Measurements from ENCODE around the gene TSPAN2. TPM values are rescaled to one million over a fixed set of nuclear protein-coding genes. Genes with fewer than 3 reads are reported as not detected.

The TSPAN2 gene
- polyA plus RNA-seq, 1 of the 3 experiments (the other 2 are of a cell fraction), result 0.23 TPM

- peak overlapping the region; percentile 48; the same call in 1 of the 2 replicates for H2AFZ ChIP-seq (ENCODE audit: low read depth)
- no peaks in the 10 kb centered on the region for H3K27me3 ChIP-seq (ENCODE audit: insufficient read depth)
- POLR2A ChIA-PET, result no interaction called here
- no peaks in the 10 kb centered on the region for H3K9me2 ChIP-seq
- no peaks in the 10 kb centered on the region for H3K36me3 ChIP-seq (replicated peaks in 1 of 2; ENCODE audit: control insufficient read depth in 1 of 2, insufficient read depth in 2 of 2, low read length in 1 of 2)
- peaks cover 4% of the 10 kb centered on the region; the same call in 1 of the 2 replicates for H3K9me3 ChIP-seq
- WGBS (ENCODE audit: low lambda C conversion rate), result 75% methylated on average over 6 of the region's 6 CpGs
- H3K79me2 ChIP-seq (ENCODE audit: insufficient read depth), result no peaks in the 10 kb centered on the region
- CTCF ChIA-PET, result interaction anchor here (0.6 to 1.0 kb wide), 3 partner anchors 64 to 1397 kb away, joined by 3 read pairs; no protein-coding TSS in a partner anchor
- H3K9ac ChIP-seq, result no peak overlapping the region
- no peak overlapping the region for H3K4me2 ChIP-seq
- no peak for TF ChIP-seq MEF2A (IDR thresholded peaks at IDR 0.05; ENCODE audit: borderline replicate concordance, low read depth)
- no peak for TF ChIP-seq IRF3 (IDR thresholded peaks at IDR 0.05; ENCODE audit: low read depth, low read length)
- TF ChIP-seq TAF1 (IDR thresholded peaks at IDR 0.05; ENCODE audit: borderline replicate concordance, low read depth, low read length), result no peak
- TF ChIP-seq SMC3 (IDR thresholded peaks at IDR 0.05; ENCODE audit: low read depth, low read length), result no peak
- no peak for TF ChIP-seq SIN3A (IDR thresholded peaks at IDR 0.05; ENCODE audit: borderline replicate concordance, low read depth, low read length)
- no peak for TF ChIP-seq EP300 (IDR thresholded peaks at IDR 0.05; ENCODE audit: borderline replicate concordance in 1 of 2, low read depth in 1 of 2, low read length in 1 of 2)
- no peak for TF ChIP-seq JUND (IDR thresholded peaks at IDR 0.05)
- TF ChIP-seq MXI1 (IDR thresholded peaks at IDR 0.05; ENCODE audit: low read depth, low read length), result no peak
- no peak for TF ChIP-seq RAD21 (IDR thresholded peaks at IDR 0.05; ENCODE audit: low read length)
- no peak for TF ChIP-seq EZH2phosphoT487 (IDR thresholded peaks at IDR 0.05; ENCODE audit: borderline replicate concordance, low read depth)
- TF ChIP-seq NRF1 (IDR thresholded peaks at IDR 0.05; ENCODE audit: low read depth, low read length), result no peak
- TF ChIP-seq FOXM1 (IDR thresholded peaks at IDR 0.05; ENCODE audit: low read depth), result no peak
- TF ChIP-seq GABPA (IDR thresholded peaks at IDR 0.05; ENCODE audit: low read depth), result no peak
- no peaks in the 10 kb centered on the region for H4K20me1 ChIP-seq (ENCODE audit: insufficient read depth)
- H3K4me3 ChIP-seq (ENCODE audit: low read depth in 2 of 2, low read length in 1 of 2), result no peak overlapping the region
- H3K4me1 ChIP-seq (ENCODE audit: control insufficient read depth in 1 of 2, insufficient read depth in 2 of 2, low read depth in 1 of 2, low read length in 1 of 2), result peaks cover 7 to 9% of the 10 kb centered on the region in 2 experiments; a peak in 1 of 4 replicates
- DNase-seq, result no peak
- H3K27ac ChIP-seq (ENCODE audit: low read depth in 2 of 2, low read length in 1 of 2), result no peak overlapping the region
- no peaks in the 10 kb centered on the region for H3F3A ChIP-seq (replicated peaks; ENCODE audit: insufficient read depth)
These were observed 26.3 kb upstream of the TSPAN2 start for GRCh38 chr1:115115521-115116161.

- Histone ChIP-seq H3K9me3 (no peaks in the 10 kb centered on the region), H3K36me3 (replicated peaks in 1 of 2; ENCODE audit: control insufficient read depth in 1 of 2, insufficient read depth in 2 of 2, low read length in 1 of 2) (no peaks in the 10 kb centered on the region), H3K27ac (ENCODE audit: low read depth in 2 of 2, low read length in 1 of 2) (peak overlapping the region in 1 of 2 experiments; percentile 16; a peak in 2 of 4 replicates), H3K9me2 (no peaks in the 10 kb centered on the region), H3K27me3 (ENCODE audit: insufficient read depth) (no peaks in the 10 kb centered on the region), H3K79me2 (ENCODE audit: insufficient read depth) (no peaks in the 10 kb centered on the region), H3K4me2 (peak overlapping the region; percentile 10; the same call in 1 of the 2 replicates), H3K4me3 (ENCODE audit: low read depth in 2 of 2, low read length in 1 of 2) (no peak overlapping the region), H3K4me1 (ENCODE audit: control insufficient read depth in 1 of 2, insufficient read depth in 2 of 2, low read depth in 1 of 2, low read length in 1 of 2) (peaks cover 7 to 9% of the 10 kb centered on the region in 2 experiments; a peak in 1 of 4 replicates), H2AFZ (ENCODE audit: low read depth) (peak overlapping the region; percentile 50; the same call in 1 of the 2 replicates), H3K9ac (no peak overlapping the region), H3F3A (replicated peaks; ENCODE audit: insufficient read depth) (no peaks in the 10 kb centered on the region), H4K20me1 (ENCODE audit: insufficient read depth) (no peaks in the 10 kb centered on the region)
- 33% methylated on average over 3 of the region's 3 CpGs for WGBS (ENCODE audit: low lambda C conversion rate)
- DNase-seq, result peak; percentile 60
- TF ChIP-seq TCF12 (IDR thresholded peaks at IDR 0.05) (peak; percentile 38; the same call in 1 of the 2 replicates), RCOR1 (IDR thresholded peaks at IDR 0.05; ENCODE audit: low read length) (no peak), YY1 (IDR thresholded peaks at IDR 0.05; ENCODE audit: low read depth) (no peak), RAD21 (IDR thresholded peaks at IDR 0.05; ENCODE audit: low read length) (0 out of 2 replicates have a peak, but pooled peaks have one; percentile 5), NRF1 (IDR thresholded peaks at IDR 0.05; ENCODE audit: low read depth, low read length) (no peak), NFIC (IDR thresholded peaks at IDR 0.05; ENCODE audit: borderline replicate concordance) (peak; percentile 50; the same call in 1 of the 2 replicates), IRF3 (IDR thresholded peaks at IDR 0.05; ENCODE audit: low read depth, low read length) (no peak)
- ChIA-PET CTCF (interaction anchor here (0.8 to 4.3 kb wide), 13 partner anchors 9 to 767 kb away, joined by 3 to 53 read pairs (median 25); partner anchors contain the start of gene TSPAN2), POLR2A (no interaction called here)
These were observed 25.0 kb upstream of the TSPAN2 start for GRCh38 chr1:115114308-115114707.
